MV-4-11 (cell line): ENCODE measurements around the gene F7.

Experiments used
- DNase-seq: peaks from one replicate; lab custom pipeline; 2025; lab: John Stamatoyannopoulos, UW

Gene F7

GRCh38 chr13:113117911-113118260, 12.3 kb downstream of the F7 start:
- no peak for DNase-seq

DNA sequence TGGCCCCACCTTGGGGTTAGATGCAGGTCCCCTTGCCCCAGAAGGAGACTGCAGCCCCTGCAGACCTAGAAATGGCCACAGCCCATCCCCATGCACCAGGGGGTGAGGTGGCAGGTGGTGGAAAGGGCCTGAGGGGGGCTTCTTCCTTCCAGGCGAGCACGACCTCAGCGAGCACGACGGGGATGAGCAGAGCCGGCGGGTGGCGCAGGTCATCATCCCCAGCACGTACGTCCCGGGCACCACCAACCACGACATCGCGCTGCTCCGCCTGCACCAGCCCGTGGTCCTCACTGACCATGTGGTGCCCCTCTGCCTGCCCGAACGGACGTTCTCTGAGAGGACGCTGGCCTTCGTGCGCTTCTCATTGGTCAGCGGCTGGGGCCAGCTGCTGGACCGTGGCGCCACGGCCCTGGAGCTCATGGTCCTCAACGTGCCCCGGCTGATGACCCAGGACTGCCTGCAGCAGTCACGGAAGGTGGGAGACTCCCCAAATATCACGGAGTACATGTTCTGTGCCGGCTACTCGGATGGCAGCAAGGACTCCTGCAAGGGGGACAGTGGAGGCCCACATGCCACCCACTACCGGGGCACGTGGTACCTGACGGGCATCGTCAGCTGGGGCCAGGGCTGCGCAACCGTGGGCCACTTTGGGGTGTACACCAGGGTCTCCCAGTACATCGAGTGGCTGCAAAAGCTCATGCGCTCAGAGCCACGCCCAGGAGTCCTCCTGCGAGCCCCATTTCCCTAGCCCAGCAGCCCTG, 12.8 kb downstream of the F7 start:
- no peak for DNase-seq

DNA sequence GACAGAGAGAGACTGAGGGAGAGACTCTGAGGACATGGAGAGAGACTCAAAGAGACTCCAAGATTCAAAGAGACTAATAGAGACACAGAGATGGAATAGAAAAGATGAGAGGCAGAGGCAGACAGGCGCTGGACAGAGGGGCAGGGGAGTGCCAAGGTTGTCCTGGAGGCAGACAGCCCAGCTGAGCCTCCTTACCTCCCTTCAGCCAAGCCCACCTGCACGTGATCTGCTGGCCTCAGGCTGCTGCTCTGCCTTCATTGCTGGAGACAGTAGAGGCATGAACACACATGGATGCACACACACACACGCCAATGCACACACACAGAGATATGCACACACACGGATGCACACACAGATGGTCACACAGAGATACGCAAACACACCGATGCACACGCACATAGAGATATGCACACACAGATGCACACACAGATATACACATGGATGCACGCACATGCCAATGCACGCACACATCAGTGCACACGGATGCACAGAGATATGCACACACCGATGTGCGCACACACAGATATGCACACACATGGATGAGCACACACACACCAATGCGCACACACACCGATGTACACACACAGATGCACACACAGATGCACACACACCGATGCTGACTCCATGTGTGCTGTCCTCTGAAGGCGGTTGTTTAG, 13.7 kb downstream of the F7 start:
- no peak for DNase-seq

DNA sequence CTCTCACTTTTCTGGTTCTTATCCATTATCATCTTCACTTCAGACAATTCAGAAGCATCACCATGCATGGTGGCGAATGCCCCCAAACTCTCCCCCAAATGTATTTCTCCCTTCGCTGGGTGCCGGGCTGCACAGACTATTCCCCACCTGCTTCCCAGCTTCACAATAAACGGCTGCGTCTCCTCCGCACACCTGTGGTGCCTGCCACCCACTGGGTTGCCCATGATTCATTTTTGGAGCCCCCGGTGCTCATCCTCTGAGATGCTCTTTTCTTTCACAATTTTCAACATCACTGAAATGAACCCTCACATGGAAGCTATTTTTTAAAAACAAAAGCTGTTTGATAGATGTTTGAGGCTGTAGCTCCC, 14.2 kb downstream of the F7 start:
- no peak for DNase-seq

GRCh38 chr13:113120300-113121182, 14.9 kb downstream of the F7 start:
- no peak for DNase-seq

- no peak for DNase-seq
Measured at GRCh38 chr13:113121183-113121927, 15.8 kb downstream of the F7 start.

DNA sequence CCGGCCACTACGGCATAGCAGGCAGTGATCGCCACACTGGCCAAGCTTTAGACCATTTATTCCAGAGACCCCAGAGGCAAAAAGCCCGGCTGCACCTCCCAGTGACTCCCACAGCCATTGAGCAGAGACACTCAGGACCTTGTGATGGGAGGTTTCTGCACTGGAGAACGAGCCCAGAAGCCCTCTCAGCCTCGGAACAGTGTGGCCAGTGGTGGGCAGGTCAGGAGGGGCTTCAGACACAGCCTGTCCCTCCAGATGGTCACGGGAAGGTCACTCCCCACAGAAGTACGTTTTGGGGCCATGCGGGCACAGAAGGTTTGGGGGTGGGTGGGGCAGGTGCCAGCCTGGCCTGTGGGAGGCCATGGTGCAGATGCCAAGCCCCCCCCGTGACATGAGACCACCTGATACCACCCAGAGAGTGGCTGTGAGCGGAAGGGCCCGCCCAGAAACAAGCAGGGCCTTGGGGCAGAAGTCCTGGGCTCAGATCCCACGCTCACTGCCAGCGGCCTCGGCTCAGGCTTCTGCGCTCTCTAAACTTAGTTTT, 16.4 kb downstream of the F7 start:
- no peak for DNase-seq

DNA sequence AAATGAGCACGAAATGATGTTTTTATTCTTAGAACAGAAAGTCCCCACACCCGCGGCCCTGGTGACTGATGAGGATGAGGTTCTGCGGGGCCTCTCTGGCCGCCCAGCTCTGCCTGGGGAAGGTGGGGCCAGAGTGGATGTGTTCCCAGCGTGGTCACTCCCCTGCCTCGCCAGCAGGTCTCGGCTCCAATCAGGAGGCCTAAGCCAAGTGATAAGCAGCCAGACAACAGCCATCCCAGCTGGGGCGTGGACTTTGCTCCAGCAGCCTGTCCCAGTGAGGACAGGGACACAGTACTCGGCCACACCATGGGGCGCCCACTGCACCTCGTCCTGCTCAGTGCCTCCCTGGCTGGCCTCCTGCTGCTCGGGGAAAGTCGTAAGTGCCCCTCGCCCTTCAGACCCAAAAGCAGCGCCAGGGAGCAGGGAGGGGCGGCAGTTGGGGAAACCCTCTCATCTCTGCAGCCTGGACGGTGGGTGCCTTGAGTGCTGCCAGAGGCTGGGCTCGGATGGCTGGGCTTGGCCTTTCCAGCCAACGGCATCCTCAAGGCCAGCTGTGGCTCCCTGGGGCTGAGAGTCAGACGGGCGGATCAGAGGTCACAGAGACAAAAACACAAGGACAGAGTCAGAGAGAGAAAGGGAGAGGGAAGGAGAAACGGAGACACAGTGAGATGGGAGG, 17.1 kb downstream of the F7 start, which contains the start of gene F10:
TSS of gene F10 (plus strand) at position 250 of the 676 bp plus-strand sequence. CDS start at position 307, 57 bp downstream.
- DNase-seq, result no peak

DNA sequence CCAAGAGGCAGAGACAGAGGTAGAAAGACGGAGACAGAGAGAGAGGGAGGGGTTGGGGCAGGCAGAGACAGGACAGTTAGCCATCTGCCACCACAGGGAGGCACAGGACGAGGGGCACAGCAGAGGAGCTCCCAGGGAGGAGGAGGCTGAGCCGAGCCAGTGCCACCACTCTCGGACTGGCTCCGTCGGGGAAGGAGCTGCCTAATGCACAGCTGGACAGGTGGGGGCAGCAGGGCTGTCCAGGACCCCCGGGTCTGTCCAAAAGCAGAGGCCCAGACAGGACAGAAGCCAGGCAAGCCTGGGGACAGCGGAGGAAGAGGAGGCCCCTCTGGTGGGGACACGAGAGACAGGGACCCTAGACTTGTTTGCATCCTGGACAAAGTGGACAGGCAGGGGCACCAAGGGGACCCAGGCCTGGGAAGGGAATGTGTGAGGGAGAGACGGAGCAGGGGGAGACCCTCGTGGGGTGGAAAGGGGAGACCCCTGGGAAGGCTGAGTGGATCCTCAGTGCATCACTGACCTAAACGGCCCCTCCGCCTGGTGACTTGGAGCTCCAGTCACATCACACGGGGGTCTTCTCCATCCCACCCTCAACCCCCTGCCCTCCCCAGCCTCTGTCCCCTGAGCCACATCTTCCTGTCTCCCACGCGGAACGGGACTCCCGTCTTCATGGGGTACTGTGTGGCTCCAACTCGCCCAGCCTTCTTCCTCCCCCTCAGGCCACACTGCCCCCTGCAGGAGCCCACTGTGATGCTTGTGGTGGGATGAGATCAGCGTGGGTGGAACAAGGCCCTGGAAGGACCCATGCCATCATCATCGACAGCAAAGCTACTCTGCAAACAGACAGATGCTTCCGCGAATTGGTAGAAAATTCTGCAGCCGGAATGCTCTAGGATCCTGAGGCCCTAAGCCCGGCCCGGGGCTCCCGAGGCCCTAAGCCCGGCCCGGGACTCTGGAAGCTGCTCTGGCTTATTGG, 17.9 kb downstream of the F7 start:
- no peak for DNase-seq

DNA sequence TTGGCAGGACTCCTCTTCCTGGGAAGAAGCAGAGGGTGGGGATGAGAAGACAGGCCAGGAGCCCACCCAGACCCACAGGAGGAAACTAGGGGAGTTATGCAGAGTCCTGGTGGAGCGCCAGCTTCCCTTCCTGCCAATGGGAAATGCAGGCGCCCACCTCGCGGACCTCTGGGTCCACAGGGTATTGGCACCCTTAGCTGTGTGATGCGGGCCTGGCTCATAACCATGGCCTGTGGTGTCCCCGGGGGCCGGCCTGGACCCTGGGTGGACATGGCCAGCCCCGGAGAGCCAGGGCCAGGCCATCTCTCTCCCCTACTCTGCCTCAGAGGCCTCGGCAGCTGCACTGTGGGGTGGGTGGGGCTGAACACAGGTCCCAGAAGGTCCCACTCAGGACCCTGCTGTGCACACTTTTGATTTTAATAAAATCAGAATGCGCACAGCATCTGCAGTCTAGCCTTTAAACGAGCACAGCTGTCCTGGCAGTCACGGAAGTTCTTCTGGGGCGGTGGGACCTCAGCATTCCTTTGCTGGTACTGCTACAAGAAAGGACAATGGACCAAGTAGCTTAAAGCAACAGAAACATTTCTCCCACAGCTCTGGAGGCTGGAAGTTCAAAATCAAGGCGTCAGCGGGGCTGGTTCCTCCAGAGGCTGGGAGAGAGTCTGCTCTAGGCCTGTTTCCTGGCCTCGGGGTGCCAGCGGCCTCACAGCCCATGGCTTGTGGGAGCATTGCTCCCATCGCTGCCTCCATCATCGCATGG, 18.8 kb downstream of the F7 start:
- DNase-seq, result no peak

GRCh38 chr13:113125506-113126264, 20.1 kb downstream of the F7 start:
- no peak for DNase-seq

DNA sequence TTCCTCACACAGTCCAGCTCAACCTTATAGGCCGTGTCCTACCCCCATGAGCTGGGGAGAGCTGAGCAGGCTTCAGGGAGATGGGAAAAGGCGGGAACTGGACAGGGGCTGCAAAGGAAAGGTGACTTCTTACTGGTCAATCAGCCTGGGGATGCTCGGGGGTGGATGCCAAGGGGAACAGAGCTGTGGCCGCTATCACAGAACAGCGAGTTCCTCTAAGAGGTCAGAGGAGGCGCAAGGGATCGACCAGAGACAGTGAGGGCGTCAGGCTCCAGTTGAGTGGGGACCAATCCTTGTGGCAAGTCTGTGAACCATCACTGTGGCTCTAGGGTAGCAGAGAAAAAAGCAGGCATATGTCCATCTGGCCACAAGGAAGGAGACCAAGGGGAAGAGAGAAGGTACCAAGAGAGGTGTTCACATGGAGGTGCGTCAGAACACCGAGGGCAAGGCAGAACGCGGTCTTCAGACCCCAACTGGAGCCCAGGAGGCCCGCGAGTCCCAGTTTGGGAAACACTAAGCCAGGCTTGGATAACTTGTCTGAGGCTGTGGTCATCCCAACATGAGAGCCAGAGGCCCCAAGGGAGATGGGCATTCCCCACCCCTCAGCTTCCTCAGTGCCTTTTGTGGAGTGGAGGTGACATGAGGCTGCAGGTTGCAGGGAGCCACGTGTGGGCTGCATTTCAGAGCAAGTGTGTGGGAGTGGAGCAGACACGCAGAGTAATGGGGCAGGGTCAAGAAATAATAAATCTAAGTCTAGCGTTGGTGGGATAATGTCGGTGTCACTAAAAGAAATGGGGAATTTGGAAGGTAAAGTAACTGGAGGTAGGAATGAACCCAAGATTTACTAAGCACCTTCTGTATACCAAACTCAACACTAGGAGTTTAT, 20.9 kb downstream of the F7 start:
- no peak for DNase-seq

DNA sequence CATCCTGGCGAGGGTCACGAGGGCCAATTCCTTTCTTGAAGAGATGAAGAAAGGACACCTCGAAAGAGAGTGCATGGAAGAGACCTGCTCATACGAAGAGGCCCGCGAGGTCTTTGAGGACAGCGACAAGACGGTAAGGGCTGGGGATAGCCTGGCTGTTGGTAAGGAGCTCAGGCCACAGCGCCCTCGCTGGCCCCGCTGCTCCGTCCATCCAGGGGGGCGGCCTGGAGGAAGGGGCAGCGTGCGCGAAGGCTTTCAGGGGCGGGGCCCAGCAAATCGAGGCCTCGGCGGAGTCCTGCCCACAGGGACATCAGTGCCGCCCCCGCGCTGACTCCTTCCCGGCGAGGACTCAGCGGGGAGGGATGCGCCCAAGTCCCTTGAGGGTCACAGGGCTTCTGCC, 23.9 kb downstream of the F7 start:
- DNase-seq, result no peak

GRCh38 chr13:113129921-113130750, 24.5 kb downstream of the F7 start:
- no peak for DNase-seq

GRCh38 chr13:113135281-113135760, 29.7 kb downstream of the F7 start:
- DNase-seq, result no peak

- no peak for DNase-seq
Measured at GRCh38 chr13:113137691-113138298, 32.2 kb downstream of the F7 start.
